Stimulated activated CD4-positive, alpha-beta T cell treated with anti-CD3 and anti-CD28 coated beads, Interleukin-1b, Interleukin-23, amount 100 ng/mL, for 1 hour (primary cell): ENCODE results near the gene NSMF.
"Not testable (repeated sequence)": the region's sequence is repeated elsewhere in the genome, so short reads cannot be mapped to it uniquely, and the experiment has no call there.

Experiments
- DNase-seq, 2 donors: peaks; one replicate each; pipeline ENCODE4 v3.0.0-alpha.2; 2020; ENCODE audit warnings: low read depth in 2 of 2

The NSMF gene

GRCh38 chr9:137475666-137476065 lies 16.5 kb upstream of the NSMF start:
- DNase-seq: no peak

- no peak for DNase-seq
Observed at GRCh38 chr9:137474271-137474670, 15.1 kb upstream of the NSMF start.

- no peak for DNase-seq
Observed at GRCh38 chr9:137470785-137471184, 11.7 kb upstream of the NSMF start.

GRCh38 chr9:137467896-137468295 lies 8.8 kb upstream of the NSMF start:
- DNase-seq: no peak

- no peak for DNase-seq
Observed at GRCh38 chr9:137467161-137467581, 8.0 kb upstream of the NSMF start.

- not testable (repeated sequence) for DNase-seq
Observed at GRCh38 chr9:137466389-137467085, 7.4 kb upstream of the NSMF start.

- DNase-seq: no peak
Observed at GRCh38 chr9:137465720-137466388, 6.7 kb upstream of the NSMF start.

GRCh38 chr9:137465000-137465719 lies 6.0 kb upstream of the NSMF start:
- no peak for DNase-seq

GRCh38 chr9:137464291-137464999 lies 5.3 kb upstream of the NSMF start:
- DNase-seq: no peak

GRCh38 chr9:137463931-137464290 lies 4.8 kb upstream of the NSMF start:
- no peak for DNase-seq

GRCh38 chr9:137462986-137463930 lies 4.1 kb upstream of the NSMF start:
- no peak for DNase-seq

- DNase-seq: no peak
Observed at GRCh38 chr9:137462396-137462985, 3.4 kb upstream of the NSMF start.

- DNase-seq: peak in 1 of 2 donors; percentile 31
Observed at GRCh38 chr9:137461663-137462395, 2.7 kb upstream of the NSMF start.

- DNase-seq: no peak
Observed at GRCh38 chr9:137461316-137461662, 2.2 kb upstream of the NSMF start.

- DNase-seq: no peak
Observed at GRCh38 chr9:137460363-137461315, 1.5 kb upstream of the NSMF start.

GRCh38 chr9:137459601-137460362 lies 648 bp upstream of the NSMF start:
- DNase-seq: no peak

- DNase-seq: no peak
Observed at GRCh38 chr9:137458194-137459151, 661 bp downstream of the NSMF start.
